Neutrophil (primary cell): ENCODE data around the gene RUBCN.
A peak's percentile ranks its signal among the peaks of the same experiment; 100 is the strongest.

Experiments used
- H3K27ac ChIP-seq: fragments of 200-600 bp; sonication (generic); 2 replicates; pipeline ENCODE4 v1.5.1; 2016; ENCODE audit warnings: mild to moderate bottlenecking, moderate library complexity
- H3K27me3 ChIP-seq: fragments of 200-600 bp; sonication (generic); 2 replicates; pipeline ENCODE4 v1.6.0; 2016; ENCODE audit warnings: mild to moderate bottlenecking
- H3K36me3 ChIP-seq: fragments of 200-600 bp; sonication (generic); 2 replicates; pipeline ENCODE4 v1.5.1; 2017
- H3K4me1 ChIP-seq, 2 experiments: fragments of 200-600 bp in 1 of 2; sonication (generic) in 1 of 2; 1 replicate in 1 of 2; 2 replicates in 1 of 2; pipeline versions ENCODE4 v1.5.1 to v1.6.1; 2013 to 2016; ENCODE audit warnings: low read depth in 1 of 2, low read length in 1 of 2, mild to moderate bottlenecking in 1 of 2, moderate library complexity in 1 of 2; ENCODE audit not compliant: control insufficient read depth in 1 of 2, insufficient read depth in 1 of 2
- H3K4me3 ChIP-seq, 2 experiments: fragments of 200-600 bp in 1 of 2; sonication (generic) in 1 of 2; 1 replicate in 1 of 2; 2 replicates in 1 of 2; pipeline ENCODE4 v1.5.1; 2013 to 2016; ENCODE audit warnings: low read depth in 1 of 2, low read length in 1 of 2, mild to moderate bottlenecking in 1 of 2, moderate library complexity in 1 of 2
- H3K9me3 ChIP-seq: fragments of 200-600 bp; sonication (generic); 2 replicates; pipeline ENCODE4 v1.5.1; 2016
- TF ChIP-seq, protein P1 (sequence below): fragments of 200-600 bp; sonication (generic); IDR thresholded peaks from 2 replicates; pipeline ENCODE4 v1.5.1; 2016; ENCODE audit warnings: antibody characterized with exemption

The RUBCN gene

DNA sequence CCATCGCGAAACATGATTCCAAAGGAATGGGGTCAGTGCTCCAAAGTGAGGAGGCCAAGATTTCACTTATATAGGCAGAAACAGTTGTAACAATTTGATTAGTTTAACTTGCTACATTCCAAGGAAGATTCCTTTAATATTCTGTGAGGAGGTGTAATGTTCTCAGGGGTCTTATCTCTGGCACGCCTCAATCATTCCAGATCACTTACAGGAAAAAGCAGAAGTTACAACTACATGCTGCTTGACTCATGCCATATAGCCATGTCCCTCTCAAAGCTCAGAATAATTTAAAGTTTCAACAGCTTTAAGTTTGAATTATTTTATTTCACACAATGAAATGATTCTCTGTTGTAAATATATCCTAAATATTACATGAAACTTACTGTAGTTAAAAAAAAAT, 9.5 kb upstream of the RUBCN start:
- Histone ChIP-seq H3K27me3 (no peaks in the 10 kb centered on the region), H3K27ac (no peak overlapping the region), H3K36me3 (no peaks in the 10 kb centered on the region), H3K9me3 (no peaks in the 10 kb centered on the region), H3K4me3 (no peak overlapping the region), H3K4me1 (peaks cover 18 to 27% of the 10 kb centered on the region in 2 experiments)
- TF ChIP-seq, protein P1, sequence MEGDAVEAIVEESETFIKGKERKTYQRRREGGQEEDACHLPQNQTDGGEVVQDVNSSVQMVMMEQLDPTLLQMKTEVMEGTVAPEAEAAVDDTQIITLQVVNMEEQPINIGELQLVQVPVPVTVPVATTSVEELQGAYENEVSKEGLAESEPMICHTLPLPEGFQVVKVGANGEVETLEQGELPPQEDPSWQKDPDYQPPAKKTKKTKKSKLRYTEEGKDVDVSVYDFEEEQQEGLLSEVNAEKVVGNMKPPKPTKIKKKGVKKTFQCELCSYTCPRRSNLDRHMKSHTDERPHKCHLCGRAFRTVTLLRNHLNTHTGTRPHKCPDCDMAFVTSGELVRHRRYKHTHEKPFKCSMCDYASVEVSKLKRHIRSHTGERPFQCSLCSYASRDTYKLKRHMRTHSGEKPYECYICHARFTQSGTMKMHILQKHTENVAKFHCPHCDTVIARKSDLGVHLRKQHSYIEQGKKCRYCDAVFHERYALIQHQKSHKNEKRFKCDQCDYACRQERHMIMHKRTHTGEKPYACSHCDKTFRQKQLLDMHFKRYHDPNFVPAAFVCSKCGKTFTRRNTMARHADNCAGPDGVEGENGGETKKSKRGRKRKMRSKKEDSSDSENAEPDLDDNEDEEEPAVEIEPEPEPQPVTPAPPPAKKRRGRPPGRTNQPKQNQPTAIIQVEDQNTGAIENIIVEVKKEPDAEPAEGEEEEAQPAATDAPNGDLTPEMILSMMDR = no peak

GRCh38 chr3:197742787-197743186, 6.1 kb upstream of the RUBCN start:
- Histone ChIP-seq H3K27ac (no peak overlapping the region), H3K4me1 (peaks cover 0 to 11% of the 10 kb centered on the region in 2 experiments), H3K9me3 (no peaks in the 10 kb centered on the region), H3K4me3 (no peak overlapping the region), H3K36me3 (no peaks in the 10 kb centered on the region), H3K27me3 (no peaks in the 10 kb centered on the region)
- TF ChIP-seq, protein P1 = no peak

GRCh38 chr3:197737749-197738462, 1.2 kb upstream of the RUBCN start:
- no peaks in the 10 kb centered on the region for H3K9me3 ChIP-seq
- peak overlapping the region; percentile 85 for H3K27ac ChIP-seq
- no peaks in the 10 kb centered on the region for H3K36me3 ChIP-seq
- TF ChIP-seq, protein P1 = no peak
- H3K27me3 ChIP-seq = no peaks in the 10 kb centered on the region
- peak overlapping the region in 1 of 2 experiments; percentile 85 for H3K4me3 ChIP-seq
- peaks cover 27 to 29% of the 10 kb centered on the region in 2 experiments for H3K4me1 ChIP-seq

- no peaks in the 10 kb centered on the region for H3K27me3 ChIP-seq
- peaks cover 27 to 29% of the 10 kb centered on the region in 2 experiments for H3K4me1 ChIP-seq
- H3K9me3 ChIP-seq = no peaks in the 10 kb centered on the region
- peak overlapping the region; percentile 85 for H3K27ac ChIP-seq
- no peaks in the 10 kb centered on the region for H3K36me3 ChIP-seq
- peak overlapping the region; percentile 85 to 96 for H3K4me3 ChIP-seq
- TF ChIP-seq, protein P1 = no peak
Observed at GRCh38 chr3:197737319-197737649, 580 bp upstream of the RUBCN start.

DNA sequence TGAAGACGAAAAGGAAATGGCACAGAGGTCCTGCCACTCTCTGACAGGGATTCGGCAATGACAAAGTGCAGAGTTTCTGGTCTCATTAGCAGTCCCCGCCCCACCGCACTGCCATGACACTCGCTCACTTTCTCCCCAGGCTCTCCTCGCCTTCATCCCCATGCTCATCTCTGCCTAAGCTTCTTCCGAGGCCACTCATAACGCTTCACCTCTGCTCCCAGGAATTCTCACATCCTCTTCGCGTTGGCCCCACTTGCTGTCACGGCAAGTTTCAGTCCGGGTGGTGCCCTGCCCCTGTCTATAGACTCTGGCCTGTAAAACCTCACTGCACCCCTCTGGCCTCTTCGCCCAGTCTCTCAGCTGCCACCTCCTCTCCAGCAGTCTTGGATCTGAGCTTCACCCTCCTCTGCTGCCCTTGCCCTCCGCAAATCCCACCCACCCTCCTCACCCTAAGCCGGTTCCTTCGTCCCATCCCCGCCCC, 654 bp downstream of the RUBCN start:
- no peaks in the 10 kb centered on the region for H3K36me3 ChIP-seq
- TF ChIP-seq, protein P1 = no peak
- peak overlapping the region; percentile 85 for H3K27ac ChIP-seq
- H3K4me1 ChIP-seq = peaks cover 27 to 29% of the 10 kb centered on the region in 2 experiments
- H3K9me3 ChIP-seq = no peaks in the 10 kb centered on the region
- peak overlapping the region; percentile 85 to 96 for H3K4me3 ChIP-seq
- H3K27me3 ChIP-seq = no peaks in the 10 kb centered on the region
